SK-N-SH (cell line): ENCODE measurements around the gene ZNF532. TPM values are rescaled to one million over a fixed set of nuclear protein-coding genes. Genes with fewer than 3 reads are reported as not detected.

Source experiments
- CTCF ChIA-PET: fragments of 300-600, 350-600 bp; formaldehyde crosslinking; extraction: SDS; loops from one replicate; lab custom pipeline; 2021; lab: Yijun Ruan, JAX
- POLR2A ChIA-PET: fragments of 350-600 bp; sonication (Branson Sonifier 250); formaldehyde crosslinking; extraction: SDS; loops from one replicate; lab custom pipeline; 2020; ENCODE audit warnings: antibody characterized with exemption, inconsistent platforms; lab: Yijun Ruan, JAX
- DNase-seq: peaks from one replicate; pipeline ENCODE4 v3.0.0; 2012
- H2AFZ ChIP-seq: fragments of 200-600 bp; sonication (generic); 2 replicates; pipeline ENCODE4 v1.8.1; 2016; ENCODE audit warnings: antibody characterized with exemption, mild to moderate bottlenecking, low read depth
- H3F3A ChIP-seq: fragments of 200-600 bp; sonication (generic); replicated peaks from 2 replicates; pipeline ENCODE3; 2016; ENCODE audit warnings: antibody characterized with exemption, mild to moderate bottlenecking; ENCODE audit not compliant: insufficient read depth
- H3K27ac ChIP-seq, 2 experiments: fragments of 200-500 bp in 1 of 2; fragments of 200-600 bp in 1 of 2; sonication (Bioruptor generic) in 1 of 2; sonication (generic), shearing (Covaris generic) in 1 of 2; 2 replicates each; pipeline versions ENCODE4 v1.5.1 to v1.6.1; 2014 to 2016; ENCODE audit warnings: low read depth in 2 of 2, inconsistent platforms in 1 of 2, low read length in 1 of 2, mild to moderate bottlenecking in 1 of 2, mixed read lengths in 1 of 2
- H3K27me3 ChIP-seq: fragments of 200-600 bp; sonication (generic), shearing (Covaris generic); 2 replicates; pipeline ENCODE4 v1.6.1; 2016; ENCODE audit warnings: mixed run types; ENCODE audit not compliant: insufficient read depth
- H3K36me3 ChIP-seq, 2 experiments: fragments of 200-500 bp in 1 of 2; fragments of 200-600 bp in 1 of 2; sonication (Bioruptor generic) in 1 of 2; sonication (generic) in 1 of 2; replicated peaks in 1 of 2; 2 replicates each; pipeline versions ENCODE3 to v1.5.1; 2014 to 2016; ENCODE audit warnings: low read length in 1 of 2, mild to moderate bottlenecking in 1 of 2; ENCODE audit not compliant: insufficient read depth in 2 of 2, control insufficient read depth in 1 of 2
- H3K4me1 ChIP-seq, 2 experiments: fragments of 200-500 bp in 1 of 2; fragments of 200-600 bp in 1 of 2; sonication (Bioruptor generic) in 1 of 2; sonication (generic), shearing (Covaris generic) in 1 of 2; 2 replicates each; pipeline versions ENCODE4 v1.5.1 to v1.6.1; 2014 to 2016; ENCODE audit warnings: low read depth in 1 of 2, low read length in 1 of 2, mixed run types in 1 of 2; ENCODE audit not compliant: insufficient read depth in 2 of 2, control insufficient read depth in 1 of 2
- H3K4me2 ChIP-seq: fragments of 200-600 bp; sonication (generic), shearing (Covaris generic); 2 replicates; pipeline ENCODE4 v1.6.1; 2017; ENCODE audit warnings: mixed run types
- H3K4me3 ChIP-seq, 2 experiments: fragments of 200-500 bp in 1 of 2; fragments of 200-600 bp in 1 of 2; sonication (Bioruptor generic) in 1 of 2; sonication (generic), shearing (Covaris generic) in 1 of 2; 2 replicates each; pipeline versions ENCODE4 v1.5.1 to v1.8.1; 2014 to 2016; ENCODE audit warnings: low read depth in 2 of 2, inconsistent platforms in 1 of 2, low read length in 1 of 2, mild to moderate bottlenecking in 1 of 2, mixed read lengths in 1 of 2, moderate library complexity in 1 of 2
- H3K79me2 ChIP-seq: fragments of 200-600 bp; sonication (generic); 2 replicates; pipeline ENCODE4 v1.8.1; 2017; ENCODE audit warnings: mild to moderate bottlenecking; ENCODE audit not compliant: insufficient read depth
- H3K9ac ChIP-seq: fragments of 200-600 bp; sonication (generic); 2 replicates; pipeline ENCODE4 v1.6.1; 2017; ENCODE audit warnings: mixed run types
- H3K9me2 ChIP-seq: fragments of 200-600 bp; sonication (generic); 2 replicates; pipeline ENCODE4 v1.6.1; 2017; ENCODE audit warnings: mixed run types
- H3K9me3 ChIP-seq: fragments of 200-600 bp; sonication (generic); 2 replicates; pipeline ENCODE4 v1.6.1; 2017; ENCODE audit warnings: mixed run types, mild to moderate bottlenecking, moderate library complexity
- H4K20me1 ChIP-seq: fragments of 200-600 bp; sonication (generic); 2 replicates; pipeline ENCODE4 v1.6.1; 2017; ENCODE audit warnings: mild to moderate bottlenecking, mixed run types; ENCODE audit not compliant: insufficient read depth
- EP300 ChIP-seq, 2 experiments: IDR thresholded peaks; 2 replicates each; pipeline versions ENCODE4 v1.4.0 to v1.6.1; 2012; ENCODE audit warnings: borderline replicate concordance in 1 of 2, low read depth in 1 of 2, low read length in 1 of 2
- FOSL2 ChIP-seq: IDR thresholded peaks from 2 replicates; pipeline ENCODE4 v1.4.0; 2012; ENCODE audit warnings: low read depth, mild to moderate bottlenecking, moderate library complexity, borderline replicate concordance
- FOXJ3 ChIP-seq: sonication (generic); formaldehyde crosslinking; IDR thresholded peaks from 2 replicates; pipeline ENCODE4 v1.5.1; 2020; ENCODE audit warnings: mild to moderate bottlenecking, missing genetic modification reagents
- GATA2 ChIP-seq: sonication (generic); formaldehyde crosslinking; IDR thresholded peaks from 2 replicates; pipeline ENCODE4 v1.5.0; 2020; ENCODE audit warnings: mild to moderate bottlenecking, missing genetic modification reagents
- IRF3 ChIP-seq: fragments of 150-350 bp; IDR thresholded peaks from 2 replicates; pipeline ENCODE4 v1.6.1; 2016; ENCODE audit warnings: mild to moderate bottlenecking, low read depth, low read length
- MXI1 ChIP-seq: IDR thresholded peaks from 2 replicates; pipeline ENCODE4 v1.6.1; 2012; ENCODE audit warnings: mild to moderate bottlenecking, low read depth, low read length, improper control_type of control experiment
- NFIC ChIP-seq: IDR thresholded peaks from 2 replicates; pipeline ENCODE4 v1.4.0; 2012; ENCODE audit warnings: borderline replicate concordance
- PBX3 ChIP-seq: IDR thresholded peaks from 2 replicates; pipeline ENCODE4; 2012
- POLR2AphosphoS5 ChIP-seq: IDR thresholded peaks from 2 replicates; pipeline ENCODE4 v1.6.1; 2012; ENCODE audit warnings: low read depth, low read length
- RAD21 ChIP-seq: IDR thresholded peaks from 2 replicates; pipeline ENCODE4 v1.6.1; 2012; ENCODE audit warnings: mild to moderate bottlenecking, low read length
- RCOR1 ChIP-seq: fragments of 150-350 bp; IDR thresholded peaks from 2 replicates; pipeline ENCODE4 v1.6.1; 2017; ENCODE audit warnings: antibody characterized with exemption, low read length
- RFX5 ChIP-seq: IDR thresholded peaks from 2 replicates; pipeline ENCODE4 v1.6.1; 2012; ENCODE audit warnings: mild to moderate bottlenecking, improper control_type of control experiment, low read length
- TAF1 ChIP-seq: IDR thresholded peaks from 2 replicates; pipeline ENCODE4 v1.6.1; 2012; ENCODE audit warnings: low read depth, mild to moderate bottlenecking, low read length, moderate library complexity, borderline replicate concordance
- TEAD4 ChIP-seq: IDR thresholded peaks from 2 replicates; pipeline ENCODE4 v1.4.0; 2012; ENCODE audit warnings: mild to moderate bottlenecking, borderline replicate concordance; ENCODE audit not compliant: insufficient read depth
- USF2 ChIP-seq: fragments of 150-350 bp; IDR thresholded peaks from 2 replicates; pipeline ENCODE4 v1.6.1; 2017; ENCODE audit warnings: antibody characterized with exemption, low read length, low read depth, borderline replicate concordance
- ZBTB33 ChIP-seq: IDR thresholded peaks from 2 replicates; pipeline ENCODE4 v1.4.0; 2012; ENCODE audit warnings: low read depth, borderline replicate concordance
- WGBS: methylation state at CpG from one replicate; pipeline ENCODE4 v1.1.6; 2017; ENCODE audit warnings: low lambda C conversion rate; 5-methylcytosine and 5-hydroxymethylcytosine counted together
- polyA plus RNA-seq, 3 experiments: library from polyadenylated mRNA; depleted of rRNA; stranded (reverse); fragments of >200 nt; gene quantifications; 2 replicates each; pipeline ENCODE4 v1.2.3, GENCODE V29; 2012
- TF ChIP-seq, protein P1 (sequence below): IDR thresholded peaks from 2 replicates; pipeline ENCODE4 v1.4.0; 2012; ENCODE audit warnings: low read depth

Gene ZNF532
- polyA plus RNA-seq, 1 of the 3 experiments (the other 2 are of a cell fraction) = 34.7 TPM

DNA sequence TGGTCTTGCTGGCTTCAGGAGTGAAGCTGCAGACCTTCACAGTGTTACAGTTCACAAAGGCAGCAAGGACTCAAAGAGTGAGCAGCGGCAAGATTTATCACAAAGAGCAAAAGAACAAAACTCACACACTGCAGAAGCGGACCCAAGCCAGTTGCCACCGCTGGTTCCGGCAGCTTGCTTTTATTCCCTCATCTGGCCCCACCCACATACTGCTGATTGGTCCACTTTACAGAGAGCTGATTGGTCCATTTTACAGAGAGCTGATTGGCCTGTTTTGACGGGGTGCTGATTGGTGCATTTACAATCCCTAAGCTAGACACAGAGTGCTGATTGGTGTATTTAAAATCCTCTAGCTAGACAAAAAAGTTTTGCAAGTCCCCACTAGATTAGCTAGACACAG lies 37.2 kb upstream of the ZNF532 start:
- no peak overlapping the region for H3K27ac ChIP-seq
- ChIA-PET POLR2A (no interaction called here), CTCF (no interaction called here)
- H3K4me1 ChIP-seq = no peaks in the 10 kb centered on the region
- no peaks in the 10 kb centered on the region for H3K27me3 ChIP-seq
- H3F3A ChIP-seq = no peaks in the 10 kb centered on the region
- H2AFZ ChIP-seq = no peak overlapping the region
- H3K4me2 ChIP-seq = no peak overlapping the region
- no peak overlapping the region for H3K9ac ChIP-seq
- H4K20me1 ChIP-seq = no peaks in the 10 kb centered on the region
- WGBS = 100% methylated on average over 2 of the region's 5 CpGs
- H3K9me2 ChIP-seq = no peaks in the 10 kb centered on the region
- H3K4me3 ChIP-seq = no peak overlapping the region
- no peaks in the 10 kb centered on the region for H3K9me3 ChIP-seq
- TF ChIP-seq RAD21 (no peak), PBX3 (no peak), GATA2 (CRISPR knock-in tag) (no peak), ZBTB33 (no peak), FOSL2 (no peak), IRF3 (no peak), NFIC (no peak), TEAD4 (no peak), MXI1 (no peak), EP300 (IDR thresholded peaks at IDR 0.05; ENCODE audit: borderline replicate concordance in 1 of 2, low read depth in 1 of 2, low read length in 1 of 2) (no peak), TAF1 (no peak), POLR2AphosphoS5 (no peak), FOXJ3 (CRISPR knock-in tag) (no peak)
- H3K36me3 ChIP-seq = no peaks in the 10 kb centered on the region
- DNase-seq = no peak
- no peaks in the 10 kb centered on the region for H3K79me2 ChIP-seq

- no peak for DNase-seq
- no peaks in the 10 kb centered on the region for H4K20me1 ChIP-seq
- H3K27ac ChIP-seq = no peak overlapping the region
- H3K79me2 ChIP-seq = no peaks in the 10 kb centered on the region
- no peak overlapping the region for H3K4me3 ChIP-seq
- H3K27me3 ChIP-seq = no peaks in the 10 kb centered on the region
- no peaks in the 10 kb centered on the region for H3K4me1 ChIP-seq
- H3K9me2 ChIP-seq = no peaks in the 10 kb centered on the region
- no peak overlapping the region for H3K9ac ChIP-seq
- WGBS = 94% methylated on average over 10 of the region's 24 CpGs
- H3K9me3 ChIP-seq = no peaks in the 10 kb centered on the region
- ChIA-PET POLR2A (no interaction called here), CTCF (no interaction called here)
- H3K4me2 ChIP-seq = no peak overlapping the region
- H3F3A ChIP-seq = no peaks in the 10 kb centered on the region
- H2AFZ ChIP-seq = no peak overlapping the region
- TF ChIP-seq RFX5 (no peak), NFIC (no peak), USF2 (no peak), RCOR1 (no peak)
- TF ChIP-seq, protein P1, sequence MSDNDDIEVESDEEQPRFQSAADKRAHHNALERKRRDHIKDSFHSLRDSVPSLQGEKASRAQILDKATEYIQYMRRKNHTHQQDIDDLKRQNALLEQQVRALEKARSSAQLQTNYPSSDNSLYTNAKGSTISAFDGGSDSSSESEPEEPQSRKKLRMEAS = no peak
- H3K36me3 ChIP-seq = no peaks in the 10 kb centered on the region
These were observed 36.8 kb upstream of the ZNF532 start for GRCh38 chr18:58827886-58828285.
